ENCODE data around the gene WDR13.

WDR13 gene

DNA sequence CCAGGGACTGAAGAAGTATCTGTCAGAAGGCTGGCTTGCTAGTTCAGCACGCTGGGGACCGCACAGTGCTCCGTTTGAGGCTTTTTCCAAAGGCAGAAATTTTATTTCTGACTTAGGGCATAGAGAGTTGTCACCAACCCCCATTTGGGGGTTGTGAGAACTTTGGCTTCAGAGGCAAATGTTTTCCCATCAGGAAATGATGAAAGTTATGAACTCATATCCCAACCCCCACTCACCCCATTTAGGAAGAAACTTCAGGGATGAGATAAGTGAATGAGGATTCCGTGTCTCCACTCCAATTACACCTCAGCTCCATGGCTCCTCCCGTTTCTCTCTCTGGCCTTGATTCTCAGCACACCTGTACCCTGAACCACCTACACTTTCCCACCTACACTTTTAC, 4.3 kb upstream of the WDR13 start:
- in situ Hi-C loops (cut with HindIII; ENCODE audit: low sequenced_read_pairs): no loop called here

GRCh38 chrX:48595929-48596328, 1.4 kb upstream of the WDR13 start:
- in situ Hi-C loops (cut with HindIII; ENCODE audit: low sequenced_read_pairs): no loop called here

GRCh38 chrX:48598614-48599013, 1.3 kb downstream of the WDR13 start:
- in situ Hi-C loops (cut with HindIII; ENCODE audit: low sequenced_read_pairs): no loop called here

GRCh38 chrX:48599341-48599740, 2.0 kb downstream of the WDR13 start:
- in situ Hi-C loops (cut with HindIII; ENCODE audit: low sequenced_read_pairs): no loop called here

DNA sequence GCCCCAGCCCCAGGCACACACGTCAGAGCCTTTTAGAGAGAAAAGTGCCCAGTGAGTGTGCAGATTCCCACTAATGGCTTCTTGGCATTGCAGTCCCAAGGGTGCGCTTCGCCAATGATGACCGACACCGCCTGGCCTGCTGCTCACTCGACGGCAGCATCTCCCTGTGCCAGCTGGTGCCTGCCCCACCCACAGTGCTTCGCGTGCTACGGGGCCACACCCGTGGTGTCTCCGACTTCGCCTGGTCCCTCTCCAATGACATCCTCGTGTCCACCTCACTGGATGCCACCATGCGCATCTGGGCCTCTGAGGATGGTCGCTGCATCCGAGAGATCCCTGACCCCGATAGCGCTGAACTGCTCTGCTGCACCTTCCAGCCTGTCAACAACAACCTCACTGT, 2.9 kb downstream of the WDR13 start:
- in situ Hi-C loops (cut with HindIII; ENCODE audit: low sequenced_read_pairs): no loop called here

- in situ Hi-C loops (cut with HindIII; ENCODE audit: low sequenced_read_pairs): no loop called here
Measured at GRCh38 chrX:48601741-48602394, 4.6 kb downstream of the WDR13 start.

DNA sequence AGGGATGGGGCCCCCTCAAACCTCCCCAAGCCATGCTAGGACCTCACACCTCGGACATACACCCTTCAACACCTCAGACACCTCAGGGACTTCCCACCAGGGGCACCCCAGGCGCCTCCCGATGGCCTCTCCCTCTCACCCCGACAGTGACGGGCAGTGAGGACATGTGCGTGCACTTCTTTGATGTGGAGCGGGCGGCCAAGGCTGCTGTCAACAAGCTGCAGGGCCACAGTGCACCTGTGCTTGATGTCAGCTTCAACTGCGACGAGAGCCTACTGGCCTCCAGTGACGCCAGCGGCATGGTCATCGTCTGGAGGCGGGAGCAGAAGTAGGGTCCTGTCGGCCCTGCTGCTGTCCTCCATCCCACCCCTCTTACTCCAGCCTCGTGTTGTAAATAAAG, 7.4 kb downstream of the WDR13 start:
- in situ Hi-C loops (cut with HindIII; ENCODE audit: low sequenced_read_pairs): no loop called here

DNA sequence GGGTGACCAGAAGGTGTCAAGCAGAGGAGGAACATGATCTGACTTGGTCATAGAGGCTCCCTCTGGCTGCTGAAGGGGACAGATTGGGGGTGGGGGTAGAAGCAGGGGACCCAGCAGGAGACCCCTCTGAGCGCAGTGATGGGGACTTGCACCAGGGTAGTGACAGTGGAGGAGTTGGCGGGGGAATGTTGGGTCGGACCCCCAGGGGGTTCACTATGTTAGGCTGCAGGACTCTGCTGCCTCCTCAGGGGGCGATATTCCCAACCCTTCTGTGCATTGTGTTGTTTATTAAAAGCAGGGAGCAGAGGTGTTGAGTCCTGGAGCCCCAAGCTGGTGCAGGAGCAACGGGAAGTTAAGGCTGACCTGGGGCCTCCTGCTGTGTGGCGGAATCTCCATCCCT, 8.8 kb downstream of the WDR13 start:
- in situ Hi-C loops (cut with HindIII; ENCODE audit: low sequenced_read_pairs): no loop called here

DNA sequence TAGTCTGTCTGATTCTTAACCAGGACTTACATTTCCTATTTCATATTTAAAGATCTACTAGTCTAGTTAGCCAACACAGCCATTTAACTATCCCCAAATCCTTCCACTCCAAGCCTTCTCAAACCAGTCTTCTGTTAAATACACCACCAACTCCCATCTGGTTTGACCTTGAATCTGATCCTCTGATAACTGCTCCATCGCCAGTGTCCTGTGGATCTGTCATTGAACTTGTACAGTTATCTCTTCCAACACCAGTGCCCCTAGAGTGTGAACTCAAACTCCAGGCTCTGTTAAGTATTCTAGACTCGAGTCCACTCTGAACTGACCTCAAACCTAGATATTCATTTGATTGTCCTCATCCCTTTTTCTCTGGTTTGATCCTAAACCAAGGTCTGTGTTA, 14.4 kb downstream of the WDR13 start:
- in situ Hi-C loops (cut with HindIII; ENCODE audit: low sequenced_read_pairs): no loop called here

DNA sequence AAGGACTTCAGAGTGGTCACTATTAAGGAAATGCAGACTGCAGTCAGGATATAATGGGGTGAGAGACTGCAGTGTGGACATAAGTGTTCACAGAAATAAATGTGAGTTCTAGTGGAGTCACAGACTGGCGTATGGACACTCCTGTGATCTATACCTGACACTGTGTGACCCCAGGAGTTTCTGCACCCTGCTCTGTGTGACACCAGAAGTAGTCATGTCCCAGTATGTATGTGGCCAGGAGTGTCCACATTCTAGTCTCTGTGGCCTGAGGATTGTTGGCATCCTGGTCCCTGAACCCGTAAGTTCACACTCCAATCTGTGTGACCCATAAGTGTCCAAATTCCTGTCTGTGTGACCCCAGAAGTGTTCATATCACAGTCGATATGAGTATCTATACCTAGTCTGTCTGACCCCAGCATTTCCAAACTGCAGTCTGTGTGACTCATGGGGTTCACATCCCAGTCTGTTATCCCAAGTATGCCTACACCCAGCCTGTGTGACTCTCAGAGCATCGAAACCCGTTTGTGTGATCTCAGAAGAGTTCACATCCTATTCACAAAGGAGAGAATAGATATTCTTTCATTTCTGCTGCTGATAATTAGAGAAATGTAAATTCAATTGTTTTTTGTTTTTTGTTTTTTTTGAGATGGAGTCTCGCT, 16.3 kb downstream of the WDR13 start:
- in situ Hi-C loops (cut with HindIII; ENCODE audit: low sequenced_read_pairs): no loop called here

DNA sequence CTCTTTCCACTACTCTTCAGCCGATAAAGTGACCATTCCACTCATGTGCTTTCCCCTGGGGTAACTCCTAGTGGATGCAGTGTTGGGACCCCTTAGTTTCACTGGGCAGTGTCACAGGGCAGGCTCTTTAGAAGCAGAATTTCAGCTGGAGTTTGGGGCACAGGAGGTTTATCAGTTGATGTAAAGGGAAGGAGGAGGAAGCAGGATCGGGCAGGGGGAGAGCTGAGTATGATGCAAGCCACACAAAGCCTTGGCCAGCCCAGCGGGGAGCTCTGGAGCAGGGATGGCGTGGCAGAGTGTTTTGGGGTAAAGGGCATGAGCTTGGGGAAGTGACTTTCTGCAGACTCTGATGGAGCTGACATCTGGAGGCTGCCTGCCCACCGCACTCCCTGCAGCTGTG, 19.3 kb downstream of the WDR13 start:
- in situ Hi-C loops (cut with HindIII; ENCODE audit: low sequenced_read_pairs): no loop called here

GRCh38 chrX:48617542-48618340, 20.4 kb downstream of the WDR13 start:
- in situ Hi-C loops (cut with HindIII; ENCODE audit: low sequenced_read_pairs): no loop called here

GRCh38 chrX:48626401-48627298, 29.4 kb downstream of the WDR13 start:
- in situ Hi-C loops (cut with HindIII; ENCODE audit: low sequenced_read_pairs): no loop called here

DNA sequence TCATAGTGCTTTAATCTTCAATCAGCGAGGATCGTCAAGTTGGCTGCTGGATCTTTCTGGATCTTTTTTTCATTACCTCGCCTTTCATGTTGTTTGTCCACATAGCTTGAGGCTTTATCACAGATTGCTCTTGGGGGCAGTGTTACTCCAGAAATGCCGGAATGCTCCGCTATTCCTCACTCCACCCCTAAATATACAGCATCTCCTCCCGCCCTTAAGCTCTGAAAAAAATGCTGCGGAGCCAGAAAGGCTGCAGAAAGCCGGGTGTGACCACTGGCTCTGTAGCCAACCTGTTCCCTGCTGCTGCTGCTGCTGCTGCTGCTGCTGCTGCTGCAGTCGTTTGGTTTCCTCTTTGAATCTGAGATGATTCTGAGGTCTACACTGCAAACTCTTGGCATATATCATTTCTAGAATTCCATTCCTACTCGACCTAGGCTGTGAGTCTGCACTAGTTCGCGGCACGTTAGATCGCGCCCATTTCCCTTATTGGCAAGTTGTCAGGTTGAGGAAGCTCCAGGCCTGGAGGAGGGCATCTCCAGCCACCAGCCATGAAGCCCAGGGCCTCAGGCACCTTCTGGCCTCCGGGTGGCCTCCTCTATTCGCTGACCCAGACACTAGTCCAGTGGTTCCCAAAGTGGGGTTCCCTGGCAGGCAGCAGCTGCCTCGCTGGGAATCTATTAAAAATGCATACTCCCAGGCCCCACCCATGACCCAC, 34.2 kb downstream of the WDR13 start:
- in situ Hi-C loops (cut with HindIII; ENCODE audit: low sequenced_read_pairs): no loop called here

DNA sequence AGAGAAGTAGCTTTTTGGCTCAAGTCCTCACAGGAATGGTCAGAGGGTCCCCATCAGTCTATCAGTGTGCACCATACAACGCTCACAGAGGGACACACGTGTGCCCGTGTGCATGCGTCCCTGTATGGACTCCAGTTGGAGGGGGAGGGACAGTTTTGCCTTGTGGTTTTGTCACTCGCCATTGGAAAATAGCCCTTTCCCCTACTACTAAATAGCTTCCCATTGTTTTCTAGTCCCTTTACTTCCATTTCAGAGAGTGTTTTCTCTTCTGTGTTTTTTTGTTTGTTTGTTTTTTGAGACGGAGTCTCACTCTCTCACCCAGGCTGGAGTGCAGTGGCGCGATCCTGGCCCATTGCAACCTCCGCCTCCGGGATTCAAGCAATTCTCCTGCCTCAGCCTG, 34.9 kb downstream of the WDR13 start:
- in situ Hi-C loops (cut with HindIII; ENCODE audit: low sequenced_read_pairs): no loop called here

- in situ Hi-C loops (cut with HindIII; ENCODE audit: low sequenced_read_pairs): no loop called here
Measured at GRCh38 chrX:48636301-48636700, 39.0 kb downstream of the WDR13 start.

GRCh38 chrX:48636776-48637175, 39.5 kb downstream of the WDR13 start:
- in situ Hi-C loops (cut with HindIII; ENCODE audit: low sequenced_read_pairs): no loop called here

- in situ Hi-C loops (cut with HindIII; ENCODE audit: low sequenced_read_pairs): no loop called here
Measured at GRCh38 chrX:48645669-48646068, 48.4 kb downstream of the WDR13 start.

GRCh38 chrX:48648336-48648751, 51.1 kb downstream of the WDR13 start:
- in situ Hi-C loops (cut with HindIII; ENCODE audit: low sequenced_read_pairs): no loop called here

DNA sequence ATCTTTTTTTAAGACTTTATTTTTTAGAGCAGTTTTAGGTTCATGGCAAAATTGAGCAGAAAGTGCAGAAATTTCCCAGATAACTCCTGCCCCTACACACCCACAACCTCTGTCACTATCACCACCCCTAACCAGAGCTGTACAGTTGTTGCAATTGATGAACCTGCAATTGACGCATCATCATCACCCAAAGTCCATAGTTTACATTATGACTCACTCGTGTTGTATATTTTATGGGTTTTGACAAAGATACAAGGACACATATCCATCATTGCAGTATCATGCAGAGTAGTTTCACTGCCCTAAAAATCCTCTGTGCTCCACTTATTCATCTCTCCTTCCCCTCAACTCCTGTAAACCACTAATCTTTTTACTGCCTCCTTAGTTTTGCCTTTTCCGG, 51.8 kb downstream of the WDR13 start:
- in situ Hi-C loops (cut with HindIII; ENCODE audit: low sequenced_read_pairs): no loop called here

All from DLD1 (cell line).